EH (cell line): ENCODE data around the gene PLPP4.

Source experiments
- DNase-seq: peaks from one replicate; pipeline ENCODE4 v3.0.0-alpha.2; 2015; ENCODE audit warnings: low read depth

PLPP4 gene

GRCh38 chr10:120578134-120578533 is 121.1 kb downstream of the PLPP4 start:
- no peak for DNase-seq

GRCh38 chr10:120578890-120579289 is 121.9 kb downstream of the PLPP4 start:
- DNase-seq = no peak

- DNase-seq = no peak
Observed at GRCh38 chr10:120580918-120581895, 124.2 kb downstream of the PLPP4 start.

GRCh38 chr10:120582753-120583152 is 125.7 kb downstream of the PLPP4 start:
- DNase-seq = no peak

GRCh38 chr10:120583424-120584108 is 126.5 kb downstream of the PLPP4 start:
- DNase-seq = no peak

- DNase-seq = no peak
Observed at GRCh38 chr10:120584786-120585185, 127.8 kb downstream of the PLPP4 start.

- DNase-seq = peak; percentile 57
Observed at GRCh38 chr10:120586471-120586872, 129.4 kb downstream of the PLPP4 start.

- no peak for DNase-seq
Observed at GRCh38 chr10:120587061-120587460, 130.0 kb downstream of the PLPP4 start.

GRCh38 chr10:120588311-120588710 is 131.3 kb downstream of the PLPP4 start:
- no peak for DNase-seq

GRCh38 chr10:120593693-120594092 is 136.7 kb downstream of the PLPP4 start:
- no peak for DNase-seq

GRCh38 chr10:120597902-120598301 is 140.9 kb downstream of the PLPP4 start:
- DNase-seq = no peak

- no peak for DNase-seq
Observed at GRCh38 chr10:120598386-120598785, 141.4 kb downstream of the PLPP4 start.

GRCh38 chr10:120599200-120599724 is 142.2 kb downstream of the PLPP4 start:
- no peak for DNase-seq

GRCh38 chr10:120600871-120601649 is 144.0 kb downstream of the PLPP4 start:
- DNase-seq = peak; percentile 22

- DNase-seq = no peak
Observed at GRCh38 chr10:120601999-120602398, 145.0 kb downstream of the PLPP4 start.

GRCh38 chr10:120605410-120605809 is 148.4 kb downstream of the PLPP4 start:
- DNase-seq = no peak

GRCh38 chr10:120606051-120606764 is 149.2 kb downstream of the PLPP4 start:
- DNase-seq = no peak

GRCh38 chr10:120607016-120607709 is 150.1 kb downstream of the PLPP4 start:
- peak; percentile 94 for DNase-seq

- peak; percentile 55 for DNase-seq
Observed at GRCh38 chr10:120607710-120608703, 151.0 kb downstream of the PLPP4 start.
